ENCODE measurements around the gene ANO2. TPM values are rescaled to one million over a fixed set of nuclear protein-coding genes. Genes with fewer than 3 reads are reported as not detected.

Gene ANO2
- total RNA-seq, 1 donor from 2014 or later, result 1.9 TPM

GRCh38 chr12:5716976-5717375 lies 228.1 kb downstream of the ANO2 start:
- TF ChIP-seq CTCF (conservative IDR thresholded peaks at IDR 0.05), result no peak
- Mint-ChIP-seq H3K9me3 (no peaks in the 10 kb centered on the region), H3K4me3 (no peak overlapping the region), H3K4me1 (peaks cover 14% of the 10 kb centered on the region), H3K36me3 (ENCODE audit: low read depth) (no peaks in the 10 kb centered on the region), H3K27me3 (ENCODE audit: low read depth) (no peaks in the 10 kb centered on the region), H3K27ac (ENCODE audit: unreplicated experiment) (no peak overlapping the region)
- no peak for DNase-seq (ENCODE audit: low read depth, low spot score)

GRCh38 chr12:5716201-5716600 lies 228.9 kb downstream of the ANO2 start:
- no peak for DNase-seq (ENCODE audit: low read depth, low spot score)
- Mint-ChIP-seq H3K27me3 (ENCODE audit: low read depth) (no peaks in the 10 kb centered on the region), H3K9me3 (no peaks in the 10 kb centered on the region), H3K36me3 (ENCODE audit: low read depth) (no peaks in the 10 kb centered on the region), H3K4me3 (no peak overlapping the region), H3K27ac (ENCODE audit: unreplicated experiment) (no peak overlapping the region), H3K4me1 (peaks cover 14% of the 10 kb centered on the region)
- TF ChIP-seq CTCF (conservative IDR thresholded peaks at IDR 0.05), result no peak

- Mint-ChIP-seq H3K4me3 (no peak overlapping the region), H3K27ac (ENCODE audit: unreplicated experiment) (no peak overlapping the region), H3K27me3 (ENCODE audit: low read depth) (no peaks in the 10 kb centered on the region), H3K9me3 (no peaks in the 10 kb centered on the region), H3K36me3 (ENCODE audit: low read depth) (no peaks in the 10 kb centered on the region), H3K4me1 (peaks cover 3% of the 10 kb centered on the region)
- no peak for DNase-seq (ENCODE audit: low read depth, low spot score)
- TF ChIP-seq CTCF (conservative IDR thresholded peaks at IDR 0.05), result no peak
Observed at GRCh38 chr12:5715021-5715420, 230.0 kb downstream of the ANO2 start.

- Mint-ChIP-seq H3K4me1 (no peaks in the 10 kb centered on the region), H3K27me3 (ENCODE audit: low read depth) (no peaks in the 10 kb centered on the region), H3K9me3 (no peaks in the 10 kb centered on the region), H3K4me3 (no peak overlapping the region), H3K36me3 (ENCODE audit: low read depth) (no peaks in the 10 kb centered on the region), H3K27ac (ENCODE audit: unreplicated experiment) (no peak overlapping the region)
- DNase-seq (ENCODE audit: low read depth, low spot score), result no peak
- TF ChIP-seq CTCF (conservative IDR thresholded peaks at IDR 0.05), result no peak
Observed at GRCh38 chr12:5713599-5714081, 231.4 kb downstream of the ANO2 start.

- H3K4me1 Mint-ChIP-seq, result peaks cover 13% of the 10 kb centered on the region
- TF ChIP-seq CTCF (conservative IDR thresholded peaks at IDR 0.05), result no peak
- H3K36me3 Mint-ChIP-seq (ENCODE audit: low read depth), result no peaks in the 10 kb centered on the region
- H3K9me3 Mint-ChIP-seq, result no peaks in the 10 kb centered on the region
- H3K27me3 Mint-ChIP-seq (ENCODE audit: low read depth), result peaks cover 5% of the 10 kb centered on the region
- no peak for DNase-seq (ENCODE audit: low read depth, low spot score)
- H3K4me3 Mint-ChIP-seq, result no peak overlapping the region
- H3K27ac Mint-ChIP-seq (ENCODE audit: unreplicated experiment), result no peak overlapping the region
Observed at GRCh38 chr12:5710260-5710878, 234.7 kb downstream of the ANO2 start.

Measured in neural crest cell (in vitro differentiated cells).